Measurements from ENCODE around the gene SLC25A13.

SLC25A13 gene

DNA sequence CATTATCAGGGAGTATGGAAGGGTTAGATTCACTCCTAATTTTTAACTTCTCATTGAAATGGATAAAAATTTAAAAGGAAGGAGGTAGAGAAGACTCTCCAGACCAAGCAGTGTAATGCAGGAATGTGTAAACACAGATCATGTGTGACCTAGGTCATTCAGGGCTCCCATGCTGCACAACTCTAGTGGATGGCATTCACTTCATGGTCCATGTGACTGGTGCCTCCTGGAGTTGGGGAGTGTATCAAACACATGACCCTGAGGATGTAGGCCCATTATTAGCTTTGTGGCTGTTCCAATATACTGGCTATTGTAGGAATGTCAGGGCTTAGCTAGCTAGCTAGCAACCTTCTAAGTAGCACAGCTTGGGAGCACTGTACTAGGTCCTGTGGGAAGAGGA is 109.9 kb downstream of the SLC25A13 start:
- DNase-seq (ENCODE audit: low read depth, low spot score) = no peak

DNA sequence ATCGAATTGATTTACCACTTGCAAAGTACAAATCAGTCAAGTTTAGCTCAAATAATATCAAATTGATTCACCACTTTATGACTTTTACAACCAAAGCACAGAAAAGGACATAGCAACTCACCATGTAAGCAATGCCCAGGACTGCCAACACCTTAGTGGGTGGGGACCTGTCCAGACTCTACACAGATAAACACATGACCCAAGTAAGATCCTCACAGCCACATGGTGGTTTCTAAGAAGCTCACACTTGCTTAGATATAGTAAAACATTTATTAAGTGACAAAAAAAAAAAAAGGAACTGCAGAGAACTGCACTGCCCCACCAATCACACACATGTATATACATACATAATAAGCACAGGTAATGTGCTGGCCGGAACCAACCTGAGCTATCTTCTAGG is 116.2 kb downstream of the SLC25A13 start:
- no peak for DNase-seq (ENCODE audit: low read depth, low spot score)

DNA sequence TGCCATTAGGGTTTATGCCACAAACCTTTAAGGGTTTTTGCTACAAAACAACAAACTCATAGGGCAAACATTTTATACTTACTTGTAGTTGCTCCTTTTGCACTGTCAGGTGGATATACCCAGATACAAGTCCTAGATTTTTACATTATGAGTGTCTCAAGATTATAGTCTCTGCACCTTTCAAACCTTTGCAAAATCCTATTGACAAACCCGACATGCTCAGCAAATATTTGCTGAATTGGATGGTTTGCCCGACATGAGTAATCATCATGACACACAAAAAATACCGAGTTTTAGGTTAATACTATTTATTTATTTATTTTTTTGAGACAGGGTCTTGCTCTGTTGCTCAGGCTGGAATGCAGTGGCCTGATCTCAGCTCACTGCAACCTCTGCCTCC is 117.3 kb downstream of the SLC25A13 start:
- no peak for DNase-seq (ENCODE audit: low read depth, low spot score)

DNA sequence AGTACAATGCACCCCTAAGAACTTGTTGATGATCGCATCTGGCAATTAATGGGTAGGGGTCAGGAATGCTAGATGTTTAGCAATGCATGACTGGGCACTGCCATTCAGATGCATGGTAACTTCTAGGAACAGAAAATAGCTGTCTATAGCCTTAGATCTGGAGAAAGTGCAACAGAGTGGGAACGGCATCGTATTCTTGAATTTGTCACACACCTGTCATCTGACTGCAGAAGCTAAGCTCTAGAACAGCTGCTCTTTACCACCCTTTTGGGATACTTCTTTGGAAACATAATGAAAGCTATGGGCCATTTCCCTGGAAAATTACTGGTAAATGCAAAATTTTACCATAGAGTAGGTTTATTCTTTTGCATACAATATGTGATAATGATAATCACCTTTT is 118.1 kb downstream of the SLC25A13 start:
- no peak for DNase-seq (ENCODE audit: low read depth, low spot score)

DNA sequence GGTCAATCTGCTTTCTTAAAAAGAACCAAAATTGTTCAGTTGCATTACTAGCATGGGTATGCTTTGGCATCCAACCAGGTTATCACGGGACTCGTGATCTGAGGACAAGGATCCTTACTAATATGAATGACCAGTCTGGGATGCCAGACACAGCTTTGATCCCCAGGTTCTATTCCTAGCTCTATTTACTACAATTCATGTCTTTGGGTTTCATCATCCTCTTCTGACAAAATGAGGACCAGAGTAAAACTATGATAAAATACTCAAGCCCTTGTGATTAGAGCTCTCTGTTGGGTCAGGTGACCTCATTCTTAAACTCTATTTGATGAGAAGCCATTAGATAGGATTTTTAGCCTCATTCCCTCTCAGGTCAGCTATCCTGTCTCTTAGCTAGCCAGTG is 119.8 kb downstream of the SLC25A13 start:
- no peak for DNase-seq (ENCODE audit: low read depth, low spot score)

DNA sequence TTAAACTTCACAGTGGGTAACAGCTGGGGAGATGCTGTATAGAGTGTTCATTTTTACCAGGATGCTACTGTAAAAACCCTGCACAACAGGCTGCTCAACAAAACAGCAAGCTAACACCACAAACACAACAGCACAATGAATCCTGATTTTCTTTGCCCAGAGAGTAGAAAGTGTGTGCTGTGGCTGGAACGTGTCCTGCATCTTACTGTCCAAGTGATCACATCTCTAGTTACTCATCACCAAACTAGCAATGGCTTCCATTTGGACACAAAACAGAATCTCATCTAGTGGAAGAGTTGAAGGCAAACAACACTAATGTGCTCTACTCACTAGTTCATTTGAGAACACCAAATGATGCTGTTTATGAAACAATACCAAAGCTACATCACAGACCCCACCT is 121.2 kb downstream of the SLC25A13 start:
- DNase-seq (ENCODE audit: low read depth, low spot score) = no peak

DNA sequence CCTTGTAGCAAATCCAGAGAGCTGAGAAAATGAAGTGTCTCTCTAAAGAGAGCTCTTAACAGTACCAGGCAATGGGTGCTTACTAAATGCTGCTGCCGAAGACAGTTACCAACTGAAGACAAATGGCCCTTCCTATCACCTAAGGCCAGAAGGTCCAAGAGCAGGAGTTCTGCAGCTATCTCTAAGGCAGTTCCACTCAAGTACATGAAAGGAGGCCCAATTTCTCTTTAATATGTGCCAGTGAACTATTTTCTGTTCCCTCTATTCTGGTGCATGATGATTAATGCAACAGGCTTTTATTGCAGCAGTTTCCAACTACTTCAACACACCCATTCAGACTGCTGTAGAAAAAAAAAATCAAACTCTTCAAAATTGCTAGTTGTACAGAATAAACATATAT is 122.5 kb downstream of the SLC25A13 start:
- DNase-seq (ENCODE audit: low read depth, low spot score) = no peak

DNA sequence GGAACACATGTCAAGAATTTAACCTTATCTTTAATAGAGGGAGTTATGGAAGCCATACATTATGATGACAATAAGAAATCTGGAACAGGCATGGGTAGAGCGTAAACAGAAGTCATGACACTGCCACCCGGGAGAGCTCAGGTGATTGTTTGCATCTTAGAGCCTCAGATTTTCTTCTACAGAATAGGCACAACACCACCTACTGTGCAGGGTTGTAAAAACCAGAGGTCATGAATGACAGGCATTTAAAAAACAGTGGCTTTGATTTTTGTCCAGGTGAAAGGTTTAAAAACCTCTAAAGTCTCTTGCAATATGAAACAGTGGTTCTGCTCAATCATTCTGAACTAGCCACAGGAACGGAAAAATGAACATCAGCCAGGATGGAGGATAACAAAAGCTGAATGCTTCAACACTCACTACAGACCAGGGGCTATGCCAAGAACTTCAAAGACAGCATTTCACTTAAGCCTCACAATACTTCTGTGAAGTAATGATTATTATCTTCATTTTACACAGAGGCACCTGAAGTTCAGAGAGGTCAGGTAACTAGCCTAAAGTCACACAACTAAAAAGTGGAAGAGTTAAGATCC is 123.8 kb downstream of the SLC25A13 start:
- no peak for DNase-seq (ENCODE audit: low read depth, low spot score)

DNA sequence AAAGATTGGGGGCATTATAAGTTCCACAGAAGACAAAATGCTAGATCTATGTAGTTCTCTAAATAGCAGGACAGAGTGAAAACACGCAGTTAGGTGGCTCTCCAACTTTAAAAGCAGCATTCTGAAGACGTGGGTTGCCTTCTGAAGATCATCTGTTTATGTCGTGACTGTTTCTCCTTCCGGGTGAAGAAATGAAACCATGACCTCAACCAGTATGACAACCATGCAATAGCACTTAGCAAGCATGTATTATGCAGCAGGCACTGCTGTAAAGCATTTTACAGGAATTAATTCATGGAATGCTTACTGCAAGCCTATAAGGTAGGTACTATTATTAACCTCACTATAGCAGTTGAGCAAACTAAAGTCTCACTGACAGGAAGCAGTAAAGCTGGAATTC is 125.2 kb downstream of the SLC25A13 start:
- no peak for DNase-seq (ENCODE audit: low read depth, low spot score)

DNA sequence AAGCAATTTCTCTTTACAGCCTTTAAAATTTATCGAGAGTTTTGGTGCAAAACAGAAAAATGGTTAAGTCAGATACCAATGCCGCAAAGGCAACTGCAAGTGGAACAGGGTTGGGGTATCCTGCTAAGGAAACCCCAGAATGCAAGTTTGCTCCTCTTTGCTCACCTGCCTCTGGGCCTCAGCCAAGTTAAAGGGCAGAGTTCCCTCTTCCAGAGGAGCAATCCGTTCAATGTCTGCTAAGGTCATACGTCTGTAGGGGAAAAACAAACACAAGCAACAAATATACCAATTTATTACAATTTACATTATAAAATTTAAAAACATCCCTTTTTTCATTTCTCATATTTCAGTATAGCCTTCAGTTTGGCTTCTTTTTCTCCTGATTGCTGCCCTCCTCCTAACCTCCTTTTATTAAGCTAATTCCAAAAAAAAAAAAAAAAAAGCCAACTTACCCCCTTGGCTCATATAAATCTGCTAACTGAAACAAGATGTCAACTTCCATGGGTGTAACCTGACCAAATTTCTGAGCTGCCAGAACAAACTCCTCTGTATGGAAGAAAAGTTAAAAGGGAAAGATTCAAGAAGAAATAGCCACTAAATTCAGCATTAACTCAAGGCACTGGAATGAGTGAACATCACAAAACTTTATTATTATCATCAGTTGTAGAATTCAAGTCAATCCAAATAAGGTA is 132.6 kb downstream of the SLC25A13 start:
- no peak for DNase-seq (ENCODE audit: low read depth, low spot score)

DNA sequence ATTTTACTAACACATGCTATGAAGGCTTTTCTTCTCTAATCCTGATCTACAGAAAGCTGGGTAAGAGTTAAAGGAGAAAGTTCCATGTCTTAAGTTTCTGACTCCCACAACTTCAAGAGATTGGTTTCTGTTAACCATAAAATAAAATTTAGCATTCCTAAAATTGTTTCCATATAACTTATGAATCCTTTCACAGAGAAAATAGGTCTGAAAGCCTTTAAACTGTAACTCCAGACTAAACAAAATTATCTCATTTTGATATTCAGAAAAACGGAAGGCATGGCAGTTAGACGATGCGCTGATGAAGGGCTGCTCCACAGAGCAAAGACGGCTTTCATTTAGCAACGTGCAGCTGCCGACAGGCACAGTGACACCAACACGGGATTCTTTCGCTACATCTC is 133.3 kb downstream of the SLC25A13 start:
- no peak for DNase-seq (ENCODE audit: low read depth, low spot score)

DNA sequence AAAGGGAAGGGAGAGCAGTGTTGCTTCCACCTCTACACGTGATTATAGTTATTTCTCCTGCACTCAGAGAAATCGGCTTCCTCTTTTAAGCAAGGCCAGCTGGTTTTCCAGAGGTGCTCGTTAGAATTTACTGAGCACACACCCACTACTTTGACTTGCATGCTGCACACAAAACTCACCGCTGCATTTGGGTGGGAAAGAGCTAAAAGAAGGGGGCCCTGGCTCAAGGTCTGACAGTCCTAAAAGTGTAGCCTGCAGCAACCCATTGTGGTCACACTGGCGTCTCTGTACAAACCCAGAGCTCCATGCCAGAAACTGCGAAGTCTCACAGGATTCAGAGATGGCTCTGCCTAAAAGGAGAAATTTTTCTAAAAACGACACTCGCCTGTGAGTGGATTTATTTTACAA is 133.7 kb downstream of the SLC25A13 start:
- DNase-seq (ENCODE audit: low read depth, low spot score) = no peak

DNA sequence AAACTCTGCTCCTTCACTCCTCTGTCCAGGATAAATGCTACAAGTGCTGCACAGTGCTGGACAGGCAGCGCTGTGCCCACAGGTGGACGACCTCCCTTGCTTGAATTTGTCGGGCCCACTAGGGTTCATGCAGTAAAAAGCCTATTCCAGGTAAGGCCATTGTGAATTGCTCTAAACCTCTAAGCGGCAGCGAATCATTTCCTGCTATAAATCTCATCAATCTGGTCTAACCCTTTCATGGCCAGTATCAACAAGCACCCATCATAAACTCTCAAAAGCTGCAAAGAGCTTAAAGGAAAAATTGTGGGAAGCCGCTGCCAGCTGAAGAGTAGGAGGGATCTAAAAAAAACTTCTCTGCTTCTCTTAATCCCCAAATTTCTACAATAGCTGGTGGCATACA is 134.2 kb downstream of the SLC25A13 start:
- DNase-seq (ENCODE audit: low read depth, low spot score) = no peak

DNA sequence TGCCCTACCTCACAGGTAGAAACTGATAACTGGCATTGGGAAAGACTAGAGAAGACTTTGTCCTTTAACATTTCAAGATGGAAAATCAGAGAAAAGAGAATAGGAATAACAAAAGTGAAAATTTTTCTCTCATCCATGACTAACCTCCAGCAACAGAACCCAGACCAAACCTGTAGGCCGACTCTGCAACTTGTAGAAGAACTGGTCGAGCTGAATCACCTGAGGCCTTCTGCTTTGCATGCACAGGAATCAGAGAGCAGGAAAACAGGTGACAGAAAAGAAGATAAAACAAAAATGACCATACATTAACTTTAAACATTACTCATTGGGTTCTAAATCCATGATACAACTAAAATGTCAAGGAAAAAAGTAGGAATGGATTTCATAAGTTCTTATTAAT is 137.1 kb downstream of the SLC25A13 start:
- DNase-seq (ENCODE audit: low read depth, low spot score) = peak; percentile 30

DNA sequence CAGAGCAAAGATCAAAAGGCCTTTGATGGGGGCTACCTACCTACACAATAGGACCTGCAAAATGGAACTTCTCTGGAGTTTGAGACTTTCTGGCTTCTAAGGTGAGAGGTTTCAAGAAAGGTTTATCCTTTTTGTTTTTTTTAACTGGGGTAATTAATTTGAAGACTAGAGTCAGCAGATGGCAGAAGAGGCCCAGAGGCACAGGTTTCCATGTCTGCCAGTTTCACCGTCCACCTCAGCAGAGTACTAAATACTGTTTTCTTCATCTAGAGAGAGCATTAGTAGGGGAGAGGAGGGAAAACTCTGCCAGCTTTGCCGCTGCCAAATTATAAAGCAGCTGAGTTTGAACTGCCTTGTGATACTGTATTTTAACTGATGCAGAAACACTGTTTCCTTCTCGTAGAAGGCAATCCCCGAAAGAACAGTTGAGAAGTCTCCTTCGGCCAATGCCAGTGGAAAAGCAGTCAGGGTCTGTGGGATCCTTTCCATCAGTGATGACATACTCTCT is 138.7 kb downstream of the SLC25A13 start:
- peak; percentile 62 for DNase-seq (ENCODE audit: low read depth, low spot score)

DNA sequence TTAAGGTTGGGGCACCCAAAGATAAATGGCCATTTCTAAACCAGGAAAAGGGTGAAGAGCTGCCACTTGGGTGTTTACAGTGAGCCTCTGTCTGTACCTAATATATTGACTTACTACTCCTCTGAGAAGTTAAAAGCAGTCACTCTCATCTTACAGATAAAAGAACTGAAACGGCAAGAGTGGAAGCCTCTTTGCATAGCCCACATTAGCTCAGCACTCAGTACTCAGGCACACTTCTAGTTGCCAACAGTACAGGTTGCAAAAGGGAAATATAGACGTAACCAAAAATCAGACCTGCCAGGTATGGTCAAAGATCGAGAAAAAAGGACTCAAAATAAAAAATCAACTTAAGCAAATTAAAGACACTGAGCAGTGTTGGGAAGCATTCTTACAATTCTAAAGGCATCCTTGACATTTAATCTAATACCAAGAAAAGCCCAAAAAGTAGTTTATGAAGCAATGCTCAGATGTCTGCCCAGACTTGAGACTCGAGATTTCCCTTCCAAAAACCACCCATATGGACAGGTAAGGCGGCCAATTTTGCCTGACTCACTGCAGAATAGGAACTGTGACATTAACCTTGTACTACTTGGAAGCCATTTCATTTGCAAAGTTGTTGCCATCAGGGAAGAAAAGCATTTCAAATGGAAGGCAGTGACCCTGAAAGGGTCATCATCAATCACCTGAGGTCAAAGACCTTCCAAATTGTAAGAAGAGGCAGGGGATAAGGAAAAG is 139.3 kb downstream of the SLC25A13 start:
- no peak for DNase-seq (ENCODE audit: low read depth, low spot score)

DNA sequence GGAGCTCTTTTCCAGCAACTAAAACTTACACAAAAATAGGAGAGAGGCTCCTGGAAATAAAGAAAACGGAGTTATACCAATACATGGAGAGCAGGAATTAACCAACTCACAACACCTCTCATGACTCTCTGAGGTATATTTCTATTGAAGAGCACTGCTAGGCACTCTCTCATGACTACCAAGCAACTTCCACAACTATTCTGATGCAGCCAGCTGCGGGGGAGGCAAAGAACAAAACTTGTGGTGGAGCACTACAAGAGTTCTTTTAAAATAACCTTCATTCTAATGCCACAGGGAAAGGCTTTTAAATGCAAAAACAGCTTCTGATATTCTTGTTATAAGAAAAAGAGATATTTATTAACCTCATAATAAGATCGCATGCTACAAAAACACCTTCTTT is 140.7 kb downstream of the SLC25A13 start:
- no peak for DNase-seq (ENCODE audit: low read depth, low spot score)

DNA sequence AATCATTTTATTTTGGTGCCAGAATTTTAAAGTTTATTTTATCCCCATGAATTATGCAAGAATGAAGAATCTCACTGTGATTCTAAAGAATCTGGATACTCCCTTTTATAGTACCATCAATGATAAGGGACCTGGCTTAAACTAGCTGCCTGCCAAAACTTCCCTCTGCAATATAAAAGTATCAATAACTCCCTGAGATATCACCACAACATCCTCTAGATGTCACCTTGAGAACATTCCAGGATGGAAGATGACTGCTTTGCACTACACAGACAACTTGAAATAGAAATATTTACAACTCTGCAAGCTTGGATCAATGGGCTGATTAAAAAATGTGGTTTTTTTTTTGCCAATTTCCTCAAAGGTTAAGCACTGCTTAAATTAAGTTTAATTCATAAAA is 142.1 kb downstream of the SLC25A13 start:
- DNase-seq (ENCODE audit: low read depth, low spot score) = no peak

DNA sequence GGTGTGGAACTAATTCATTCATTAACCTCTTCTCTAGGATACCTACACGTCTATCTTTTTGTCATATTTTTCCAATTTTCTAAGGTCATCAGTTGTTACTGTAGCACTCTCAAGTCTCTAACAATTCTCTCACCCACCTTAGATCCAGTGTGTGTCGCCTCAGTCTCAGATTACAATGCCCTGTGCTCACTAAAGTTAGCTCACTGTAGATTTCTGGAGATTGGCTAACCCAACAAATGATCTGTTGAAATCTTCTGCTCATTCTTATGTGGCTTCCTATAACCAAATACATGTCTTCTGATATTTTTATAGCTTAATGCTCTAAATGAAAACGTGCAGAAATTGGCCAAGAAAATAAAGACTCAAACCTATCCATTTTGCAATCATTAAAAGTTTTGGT is 142.6 kb downstream of the SLC25A13 start:
- DNase-seq (ENCODE audit: low read depth, low spot score) = no peak

DNA sequence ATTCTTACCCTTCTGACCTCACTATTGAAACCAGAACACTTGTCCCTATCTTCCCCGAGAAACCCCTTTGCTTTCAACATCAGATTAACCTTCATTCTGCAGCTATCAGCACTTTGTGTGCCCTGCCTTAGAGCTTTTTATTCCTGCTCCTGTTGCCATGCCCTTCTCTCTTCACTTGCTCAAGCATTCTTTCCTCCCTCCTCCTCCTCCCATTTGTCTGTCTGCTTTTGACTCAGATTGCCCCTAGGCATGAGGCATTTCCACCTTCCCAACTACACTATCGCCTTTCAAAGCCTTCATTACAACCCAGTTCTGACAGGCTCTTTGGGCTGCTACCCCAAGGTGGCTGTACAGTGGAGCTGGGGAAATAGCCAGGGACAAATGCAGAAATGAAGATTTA is 143.3 kb downstream of the SLC25A13 start:
- DNase-seq (ENCODE audit: low read depth, low spot score) = peak; percentile 90

DNA sequence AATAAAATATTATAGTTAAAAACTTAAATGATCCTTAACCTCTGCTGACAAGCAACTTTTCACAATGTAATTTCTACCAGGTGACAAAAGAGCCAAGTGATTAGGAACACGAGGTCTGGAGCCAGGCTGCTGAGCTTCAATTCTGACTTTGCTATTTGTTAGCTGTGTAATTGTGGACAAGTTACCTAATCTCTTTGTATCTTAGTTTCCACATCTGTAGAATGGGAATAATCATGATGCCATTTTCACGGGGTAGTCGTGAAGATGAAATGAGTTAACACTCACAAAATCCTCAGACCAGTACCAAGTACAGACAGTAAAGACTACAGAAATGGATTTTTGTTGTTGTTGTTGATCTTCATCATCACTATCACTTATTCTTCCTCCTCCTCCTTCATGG is 144.5 kb downstream of the SLC25A13 start:
- DNase-seq (ENCODE audit: low read depth, low spot score) = no peak

DNA sequence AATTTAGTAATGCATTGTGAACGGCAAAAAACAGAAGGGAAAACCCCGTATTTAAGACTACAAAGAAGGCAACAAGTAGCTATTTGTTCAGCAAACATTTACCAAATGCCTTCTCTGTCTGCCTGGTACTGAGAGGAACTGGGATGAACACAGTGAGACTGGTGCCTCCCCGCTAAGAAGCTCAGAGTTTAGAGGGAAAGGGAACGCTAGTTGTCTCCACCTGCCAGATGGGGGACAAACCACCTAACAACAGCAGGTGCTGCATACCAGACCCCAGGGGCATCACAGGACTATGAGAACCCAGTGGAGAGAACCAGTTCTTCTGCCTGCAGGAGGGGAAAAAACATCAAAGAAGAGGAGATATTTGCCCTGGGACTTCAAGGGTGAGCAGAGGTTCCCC is 147.1 kb downstream of the SLC25A13 start:
- peak; percentile 64 for DNase-seq (ENCODE audit: low read depth, low spot score)

DNA sequence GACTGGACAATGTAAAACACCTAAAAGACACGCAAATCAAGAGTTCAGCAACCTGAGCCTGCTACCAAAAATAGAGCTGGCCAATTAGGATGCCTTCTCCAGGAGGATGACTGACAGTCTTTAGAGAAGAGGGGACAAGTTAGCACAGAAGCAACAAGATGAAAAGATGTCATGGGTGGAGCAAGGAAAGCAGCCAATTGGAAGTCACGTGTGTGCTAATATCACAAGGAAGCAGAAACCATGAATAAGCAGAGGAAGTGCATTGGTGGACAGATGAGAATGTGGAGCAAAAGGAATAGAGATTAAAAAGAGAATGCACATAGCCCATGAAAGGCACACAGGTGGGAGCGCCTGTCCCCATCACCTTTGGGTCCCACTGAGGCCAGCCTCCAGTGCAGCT is 148.1 kb downstream of the SLC25A13 start:
- DNase-seq (ENCODE audit: low read depth, low spot score) = no peak

All from ELF-1 (cell line).